HCT116 (cell line): ENCODE measurements around the gene IPCEF1. TPM values are rescaled to one million over a fixed set of nuclear protein-coding genes. Genes with fewer than 3 reads are reported as not detected.
A peak's percentile ranks its signal among the peaks of the same experiment; 100 is the strongest.

Experiments used
- ATAC-seq: fragments of 200-7000 bp; cut with Tn5 transposase; 2 replicates; pipeline ENCODE4 v1.9.1; 2020; ENCODE audit warnings: mild to moderate bottlenecking, moderate library complexity
- BruUV-seq: library from RNA; stranded (reverse); fragments of 400-500 nt; replicated peaks from 2 replicates; lab custom pipeline; 2021; lab: Mats Ljungman, UMichigan
- CTCF ChIA-PET: fragments of 300-600 bp; sonication (Branson Sonifier 250); formaldehyde crosslinking; loops from one replicate; lab custom pipeline; 2021; ENCODE audit warnings: antibody characterized with exemption; lab: Charles Lee
- POLR2A ChIA-PET: fragments of 300-600, 350-600 bp; sonication (Branson Sonifier 250); formaldehyde crosslinking; loops from one replicate; lab custom pipeline; 2021; ENCODE audit warnings: antibody characterized with exemption; lab: Charles Lee
- RAD21 ChIA-PET, 2 experiments: fragments of 300-600 bp; sonication (Branson Sonifier 250); formaldehyde crosslinking; loops; one replicate each; lab custom pipeline; 2023; ENCODE audit warnings: low total read pairs in 2 of 2; ENCODE audit not compliant: uncharacterized antibody in 2 of 2, unreplicated experiment in 2 of 2, low non-redundant PET in 1 of 2; lab: Charles Lee
- DNase-seq: peaks from one replicate; pipeline ENCODE4 v3.0.0-alpha.2; 2010; ENCODE audit warnings: low read depth, low spot score
- H2AFZ ChIP-seq: fragments of 200-600 bp; shearing (Covaris generic), sonication (generic); 2 replicates; pipeline ENCODE4 v1.6.1; 2017; ENCODE audit warnings: low read depth, mixed run types, mixed read lengths, antibody characterized with exemption, low read length; ENCODE audit not compliant: poor library complexity, severe bottlenecking
- H3K27ac ChIP-seq: 2 replicates; pipeline ENCODE4 v1.5.1; 2012; ENCODE audit warnings: low read depth, low read length
- H3K27me3 ChIP-seq: fragments of 200-600 bp; sonication (generic); 2 replicates; pipeline ENCODE4 v1.6.1; 2016; ENCODE audit warnings: mixed run types, low read length, mixed read lengths; ENCODE audit not compliant: insufficient read depth
- H3K36me3 ChIP-seq, 2 experiments: fragments of 200-500 bp in 1 of 2; fragments of 200-600 bp in 1 of 2; sonication (Bioruptor generic) in 1 of 2; sonication (generic) in 1 of 2; 2 replicates each; pipeline versions ENCODE4 v1.5.1 to v1.6.1; 2014 to 2016; ENCODE audit warnings: low read length in 2 of 2, inconsistent platforms in 1 of 2, mixed read lengths in 1 of 2, mixed run types in 1 of 2; ENCODE audit not compliant: insufficient read depth in 2 of 2, control insufficient read depth in 1 of 2
- H3K4me1 ChIP-seq, 2 experiments: fragments of 200-600 bp in 1 of 2; sonication (generic) in 1 of 2; 2 replicates each; pipeline versions ENCODE4 v1.5.1 to v1.6.1; 2012 to 2017; ENCODE audit warnings: low read length in 2 of 2, inconsistent platforms in 1 of 2, mild to moderate bottlenecking in 1 of 2, mixed read lengths in 1 of 2, mixed run types in 1 of 2, moderate library complexity in 1 of 2; ENCODE audit not compliant: insufficient read depth in 2 of 2, control insufficient read depth in 1 of 2
- H3K4me2 ChIP-seq: fragments of 200-600 bp; sonication (generic); 2 replicates; pipeline ENCODE4 v1.6.1; 2017; ENCODE audit warnings: mixed run types, low read length, mixed read lengths
- H3K4me3 ChIP-seq, 2 experiments: fragments of 200-600 bp in 1 of 2; sonication (generic) in 1 of 2; replicated peaks in 1 of 2; 2 replicates each; pipeline ENCODE4 v1.5.1; 2011 to 2016; ENCODE audit warnings: low read length in 2 of 2, control low read depth in 1 of 2, low read depth in 1 of 2, mild to moderate bottlenecking in 1 of 2, mixed read lengths in 1 of 2, mixed run types in 1 of 2
- H3K79me2 ChIP-seq: fragments of 200-600 bp; sonication (generic); 2 replicates; pipeline ENCODE4 v1.6.1; 2017; ENCODE audit warnings: mild to moderate bottlenecking, mixed run types, low read length, moderate library complexity, mixed read lengths; ENCODE audit not compliant: insufficient read depth
- H3K9ac ChIP-seq: fragments of 200-600 bp; sonication (generic); 2 replicates; pipeline ENCODE4 v1.6.1; 2016; ENCODE audit warnings: low read length, mixed read lengths
- H3K9me2 ChIP-seq: fragments of 200-600 bp; sonication (generic), shearing (Covaris generic); 2 replicates; pipeline ENCODE4 v1.6.1; 2017; ENCODE audit warnings: mixed run types, mild to moderate bottlenecking, moderate library complexity; ENCODE audit not compliant: insufficient read depth
- H3K9me3 ChIP-seq, 2 experiments: fragments of 200-500 bp in 1 of 2; fragments of 200-600 bp in 1 of 2; sonication (Bioruptor generic) in 1 of 2; sonication (generic) in 1 of 2; 2 replicates each; pipeline ENCODE4 v1.6.1; 2014 to 2017; ENCODE audit warnings: low read length in 2 of 2, mixed read lengths in 2 of 2, inconsistent platforms in 1 of 2, low read depth in 1 of 2, mild to moderate bottlenecking in 1 of 2, mixed run types in 1 of 2, moderate library complexity in 1 of 2; ENCODE audit not compliant: control insufficient read depth in 1 of 2, insufficient read depth in 1 of 2
- H4K20me1 ChIP-seq: fragments of 200-600 bp; sonication (generic), shearing (Covaris generic); 2 replicates; pipeline ENCODE4 v1.6.1; 2017; ENCODE audit warnings: mixed run types, mild to moderate bottlenecking, moderate library complexity; ENCODE audit not compliant: insufficient read depth
- CBX3 ChIP-seq: IDR thresholded peaks from 2 replicates; pipeline ENCODE4 v1.6.1; 2012; ENCODE audit warnings: low read depth
- CEBPB ChIP-seq: IDR thresholded peaks from 2 replicates; pipeline ENCODE4 v1.6.1; 2012; ENCODE audit warnings: low read depth
- EGR1 ChIP-seq: IDR thresholded peaks from 2 replicates; pipeline ENCODE4 v1.6.1; 2012; ENCODE audit warnings: low read depth
- ELF1 ChIP-seq: IDR thresholded peaks from 2 replicates; pipeline ENCODE4 v1.6.1; 2012; ENCODE audit warnings: low read depth, borderline replicate concordance
- EZH2 ChIP-seq: fragments of 200-600 bp; sonication (generic); IDR thresholded peaks from 2 replicates; pipeline ENCODE4 v1.6.1; 2017; ENCODE audit warnings: antibody characterized with exemption, mixed run types
- EZH2phosphoT487 ChIP-seq: fragments of 200-600 bp; IDR thresholded peaks from 2 replicates; pipeline ENCODE4 v1.6.1; 2018; ENCODE audit warnings: antibody characterized with exemption, borderline replicate concordance
- FOSL1 ChIP-seq: IDR thresholded peaks from 2 replicates; pipeline ENCODE4 v1.6.1; 2012; ENCODE audit warnings: low read depth
- POLR2A ChIP-seq: IDR thresholded peaks from 2 replicates; pipeline ENCODE4 v1.7.0; 2011; ENCODE audit warnings: borderline replicate concordance; ENCODE audit not compliant: insufficient read depth, insufficient read length; ENCODE audit errors: extremely low read depth
- POLR2AphosphoS5 ChIP-seq: IDR thresholded peaks from 2 replicates; pipeline ENCODE4 v1.6.1; 2011; ENCODE audit warnings: mild to moderate bottlenecking, low read depth, low read length, moderate library complexity
- RAD21 ChIP-seq: IDR thresholded peaks from 2 replicates; pipeline ENCODE4 v1.6.1; 2012; ENCODE audit warnings: low read depth, mild to moderate bottlenecking
- SIN3A ChIP-seq: IDR thresholded peaks from 2 replicates; pipeline ENCODE4 v1.6.1; 2012; ENCODE audit warnings: low read depth
- SP1 ChIP-seq: IDR thresholded peaks from 2 replicates; pipeline ENCODE4 v1.6.1; 2012; ENCODE audit warnings: low read depth
- SRF ChIP-seq: IDR thresholded peaks from 2 replicates; pipeline ENCODE4 v1.6.1; 2012; ENCODE audit warnings: low read depth
- TCF7L2 ChIP-seq: IDR thresholded peaks from 2 replicates; pipeline ENCODE4 v1.7.0; 2011; ENCODE audit warnings: borderline replicate concordance, inconsistent platforms; ENCODE audit not compliant: insufficient read depth, insufficient read length; ENCODE audit errors: extremely low read depth
- YY1 ChIP-seq: IDR thresholded peaks from 2 replicates; pipeline ENCODE4 v1.6.1; 2011; ENCODE audit warnings: low read length, low read depth, moderate library complexity, mild to moderate bottlenecking; ENCODE audit not compliant: insufficient replicate concordance; ENCODE audit errors: extremely low read depth
- ZFX ChIP-seq: fragments of 450-650 bp; IDR thresholded peaks from 2 replicates; pipeline ENCODE4 v1.6.1; 2017
- ZNF274 ChIP-seq: fragments of 200-500 bp; sonication (Bioruptor generic); IDR thresholded peaks from 2 replicates; pipeline ENCODE4 v1.6.1; 2014; ENCODE audit warnings: mild to moderate bottlenecking, low read depth, low read length, inconsistent platforms
- intact Hi-C: fragments of 100-400 bp; cut with micrococcal nuclease; formaldehyde crosslinking; loops from 2 replicates; pipeline ENCODE4 v1.10.0; 2022
- total RNA-seq: library from RNA; stranded (reverse); gene quantifications from one replicate; pipeline ENCODE4 v1.2.1, GENCODE V29; 2021; ENCODE audit not compliant: unreplicated experiment
- TF ChIP-seq, protein P1 (sequence below): IDR thresholded peaks from 2 replicates; pipeline ENCODE4 v1.6.1; 2011; ENCODE audit warnings: mild to moderate bottlenecking, low read length, moderate library complexity; ENCODE audit not compliant: insufficient replicate concordance; ENCODE audit errors: extremely low read depth
- TF ChIP-seq, protein P2 (sequence below): IDR thresholded peaks from 2 replicates; pipeline ENCODE4 v1.6.1; 2012; ENCODE audit warnings: low read depth
- TF ChIP-seq, protein P3 (sequence below): IDR thresholded peaks from 2 replicates; pipeline ENCODE4 v1.6.1; 2012
- TF ChIP-seq, protein P4 (sequence below): IDR thresholded peaks from 2 replicates; pipeline ENCODE4 v1.6.1; 2012

The IPCEF1 gene
- total RNA-seq, 1 experiment from 2014 or later, result 0.32 TPM

DNA sequence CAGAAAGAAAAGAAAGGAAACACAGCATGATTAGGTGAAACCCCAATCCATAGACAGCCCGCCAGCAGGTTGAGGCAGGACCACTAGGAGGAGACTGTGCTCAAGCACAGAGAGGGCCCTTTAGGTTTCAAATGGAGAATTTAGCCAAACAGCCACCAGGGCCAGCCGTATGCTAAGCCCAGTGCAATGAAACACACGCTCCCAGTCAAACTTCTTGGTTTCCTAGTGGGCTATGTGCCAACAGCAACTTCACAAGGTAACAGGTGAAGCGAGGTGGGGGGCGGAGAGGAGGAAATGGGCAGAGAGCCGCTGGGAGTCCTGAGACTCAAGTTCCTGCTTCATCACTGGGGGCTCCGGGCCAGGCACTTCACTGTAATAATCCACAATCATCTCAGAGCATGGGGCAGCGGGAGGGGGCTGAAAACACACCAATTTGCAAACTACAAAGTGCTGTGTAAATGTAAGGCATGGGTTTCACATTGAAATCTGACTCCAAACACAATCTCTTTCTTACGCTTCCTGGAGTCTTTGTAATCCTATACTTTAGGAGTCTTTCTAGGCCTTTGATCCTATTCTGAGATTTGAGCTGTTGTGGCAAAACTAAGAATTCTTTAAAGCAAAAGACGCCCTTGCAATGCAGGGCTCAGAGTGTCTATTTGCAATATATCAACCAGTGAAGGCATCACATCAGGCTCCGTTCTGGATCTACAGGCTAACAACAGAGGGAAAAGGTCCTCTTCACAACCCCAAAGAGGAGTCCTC is 200.3 kb downstream of the IPCEF1 start:
- ChIA-PET POLR2A (no interaction called here), CTCF (interaction anchor here (2.5 to 2.7 kb wide), 2 partner anchors 121 kb away, joined by 13 to 22 read pairs; no protein-coding TSS in a partner anchor)
- TF ChIP-seq CEBPB, result no peak
- TF ChIP-seq EGR1, result no peak
- TF ChIP-seq EZH2, result no peak
- TF ChIP-seq FOSL1, result no peak
- TF ChIP-seq, protein P1, sequence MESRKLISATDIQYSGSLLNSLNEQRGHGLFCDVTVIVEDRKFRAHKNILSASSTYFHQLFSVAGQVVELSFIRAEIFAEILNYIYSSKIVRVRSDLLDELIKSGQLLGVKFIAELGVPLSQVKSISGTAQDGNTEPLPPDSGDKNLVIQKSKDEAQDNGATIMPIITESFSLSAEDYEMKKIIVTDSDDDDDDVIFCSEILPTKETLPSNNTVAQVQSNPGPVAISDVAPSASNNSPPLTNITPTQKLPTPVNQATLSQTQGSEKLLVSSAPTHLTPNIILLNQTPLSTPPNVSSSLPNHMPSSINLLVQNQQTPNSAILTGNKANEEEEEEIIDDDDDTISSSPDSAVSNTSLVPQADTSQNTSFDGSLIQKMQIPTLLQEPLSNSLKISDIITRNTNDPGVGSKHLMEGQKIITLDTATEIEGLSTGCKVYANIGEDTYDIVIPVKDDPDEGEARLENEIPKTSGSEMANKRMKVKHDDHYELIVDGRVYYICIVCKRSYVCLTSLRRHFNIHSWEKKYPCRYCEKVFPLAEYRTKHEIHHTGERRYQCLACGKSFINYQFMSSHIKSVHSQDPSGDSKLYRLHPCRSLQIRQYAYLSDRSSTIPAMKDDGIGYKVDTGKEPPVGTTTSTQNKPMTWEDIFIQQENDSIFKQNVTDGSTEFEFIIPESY, result no peak
- TF ChIP-seq ZFX, result no peak
- TF ChIP-seq SIN3A, result no peak
- TF ChIP-seq, protein P2, sequence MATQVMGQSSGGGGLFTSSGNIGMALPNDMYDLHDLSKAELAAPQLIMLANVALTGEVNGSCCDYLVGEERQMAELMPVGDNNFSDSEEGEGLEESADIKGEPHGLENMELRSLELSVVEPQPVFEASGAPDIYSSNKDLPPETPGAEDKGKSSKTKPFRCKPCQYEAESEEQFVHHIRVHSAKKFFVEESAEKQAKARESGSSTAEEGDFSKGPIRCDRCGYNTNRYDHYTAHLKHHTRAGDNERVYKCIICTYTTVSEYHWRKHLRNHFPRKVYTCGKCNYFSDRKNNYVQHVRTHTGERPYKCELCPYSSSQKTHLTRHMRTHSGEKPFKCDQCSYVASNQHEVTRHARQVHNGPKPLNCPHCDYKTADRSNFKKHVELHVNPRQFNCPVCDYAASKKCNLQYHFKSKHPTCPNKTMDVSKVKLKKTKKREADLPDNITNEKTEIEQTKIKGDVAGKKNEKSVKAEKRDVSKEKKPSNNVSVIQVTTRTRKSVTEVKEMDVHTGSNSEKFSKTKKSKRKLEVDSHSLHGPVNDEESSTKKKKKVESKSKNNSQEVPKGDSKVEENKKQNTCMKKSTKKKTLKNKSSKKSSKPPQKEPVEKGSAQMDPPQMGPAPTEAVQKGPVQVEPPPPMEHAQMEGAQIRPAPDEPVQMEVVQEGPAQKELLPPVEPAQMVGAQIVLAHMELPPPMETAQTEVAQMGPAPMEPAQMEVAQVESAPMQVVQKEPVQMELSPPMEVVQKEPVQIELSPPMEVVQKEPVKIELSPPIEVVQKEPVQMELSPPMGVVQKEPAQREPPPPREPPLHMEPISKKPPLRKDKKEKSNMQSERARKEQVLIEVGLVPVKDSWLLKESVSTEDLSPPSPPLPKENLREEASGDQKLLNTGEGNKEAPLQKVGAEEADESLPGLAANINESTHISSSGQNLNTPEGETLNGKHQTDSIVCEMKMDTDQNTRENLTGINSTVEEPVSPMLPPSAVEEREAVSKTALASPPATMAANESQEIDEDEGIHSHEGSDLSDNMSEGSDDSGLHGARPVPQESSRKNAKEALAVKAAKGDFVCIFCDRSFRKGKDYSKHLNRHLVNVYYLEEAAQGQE, result no peak
- no peak for TF ChIP-seq POLR2A
- TF ChIP-seq POLR2AphosphoS5, result no peak
- TF ChIP-seq TCF7L2, result peak; percentile 50
- no peak for TF ChIP-seq SRF
- no peak for TF ChIP-seq SP1
- TF ChIP-seq, protein P3, sequence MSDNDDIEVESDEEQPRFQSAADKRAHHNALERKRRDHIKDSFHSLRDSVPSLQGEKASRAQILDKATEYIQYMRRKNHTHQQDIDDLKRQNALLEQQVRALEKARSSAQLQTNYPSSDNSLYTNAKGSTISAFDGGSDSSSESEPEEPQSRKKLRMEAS, result no peak
- TF ChIP-seq, protein P4, sequence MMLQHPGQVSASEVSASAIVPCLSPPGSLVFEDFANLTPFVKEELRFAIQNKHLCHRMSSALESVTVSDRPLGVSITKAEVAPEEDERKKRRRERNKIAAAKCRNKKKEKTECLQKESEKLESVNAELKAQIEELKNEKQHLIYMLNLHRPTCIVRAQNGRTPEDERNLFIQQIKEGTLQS, result no peak
- no peak for TF ChIP-seq EZH2phosphoT487
- TF ChIP-seq ELF1, result no peak
- peak; percentile 34 for TF ChIP-seq YY1
- TF ChIP-seq CBX3, result no peak
- peak; percentile 83 for TF ChIP-seq RAD21
- no peak for TF ChIP-seq ZNF274

More for the DNA sequence above, 200.3 kb downstream of the IPCEF1 start:
- ATAC-seq (peak; percentile 99), DNase-seq (peak; percentile 52)
- Histone ChIP-seq H3K79me2 (no peaks in the 10 kb centered on the region), H3K9me2 (no peaks in the 10 kb centered on the region), H3K9ac (no peak overlapping the region), H3K36me3 (no peaks in the 10 kb centered on the region), H3K4me2 (no peak overlapping the region), H2AFZ (peak overlapping the region; percentile 27), H3K9me3 (no peaks in the 10 kb centered on the region), H3K4me1 (no peaks in the 10 kb centered on the region), H4K20me1 (no peaks in the 10 kb centered on the region), H3K27ac (no peak overlapping the region), H3K27me3 (no peaks in the 10 kb centered on the region), H3K4me3 (no peak overlapping the region)
- intact Hi-C loops, result loop anchor here (1.0 to 10.0 kb wide), 2 partner anchors 121 to 348 kb away; no protein-coding TSS in a partner anchor
- no TSS peak for BruUV-seq
- RAD21 ChIA-PET, result no interaction called here
